GM19239 (cell line): Measurements from ENCODE around the gene ZNF786.
A peak's percentile ranks its signal among the peaks of the same experiment; 100 is the strongest.
"Not testable (repeated sequence)": the region's sequence is repeated elsewhere in the genome, so short reads cannot be mapped to it uniquely, and the experiment has no call there.

Source experiments
- DNase-seq: peaks from one replicate; pipeline ENCODE4 v3.0.0; 2011; ENCODE audit warnings: low spot score; ENCODE audit not compliant: insufficient read length
- FAIRE-seq: peaks from 2 replicates; lab custom pipeline; 2011; peaks lifted over from hg19 to GRCh38; lab: Jason Lieb, UNC

Gene ZNF786

DNA sequence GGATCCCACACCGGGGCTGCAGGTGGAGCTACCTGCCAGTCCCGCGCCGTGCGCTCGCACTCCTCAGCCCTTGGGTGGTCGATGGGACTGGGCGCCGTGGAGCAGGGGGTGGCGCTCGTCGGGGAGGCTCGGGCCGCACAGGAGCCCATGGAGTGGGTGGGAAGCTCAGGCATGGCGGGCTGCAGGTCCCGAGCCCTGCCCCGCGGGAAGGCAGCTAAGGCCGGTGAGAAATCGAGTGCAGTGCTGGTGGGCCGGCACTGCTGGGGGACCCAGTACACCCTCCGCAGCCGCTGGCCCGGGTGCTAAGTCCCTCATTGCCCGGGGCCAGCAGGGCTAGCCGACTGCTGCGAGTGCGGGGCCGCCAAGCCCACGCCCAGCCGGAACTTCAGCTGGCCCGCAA, 51.9 kb downstream of the ZNF786 start:
- not testable (repeated sequence) for FAIRE-seq, DNase-seq

DNA sequence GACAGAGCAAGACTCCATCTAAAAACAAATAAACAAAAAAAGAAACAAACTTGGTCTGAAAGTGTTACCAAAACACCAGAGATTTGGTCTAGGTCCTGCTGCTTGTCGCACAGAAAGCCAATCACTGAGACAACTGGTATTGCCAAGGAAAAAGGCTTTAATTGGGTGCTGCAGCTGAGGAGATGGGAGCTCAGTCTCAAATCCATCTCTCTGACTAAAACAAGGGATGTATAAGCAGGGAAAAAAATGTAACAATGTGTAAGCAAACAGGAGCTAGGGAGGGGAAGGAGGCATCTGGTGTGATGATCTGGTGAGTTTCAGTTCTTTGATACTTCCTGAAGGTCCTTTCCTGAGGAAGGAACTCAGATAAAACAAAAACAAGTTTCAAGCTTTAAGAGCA, 53.8 kb downstream of the ZNF786 start:
- DNase-seq (no peak), FAIRE-seq (no peak)

DNA sequence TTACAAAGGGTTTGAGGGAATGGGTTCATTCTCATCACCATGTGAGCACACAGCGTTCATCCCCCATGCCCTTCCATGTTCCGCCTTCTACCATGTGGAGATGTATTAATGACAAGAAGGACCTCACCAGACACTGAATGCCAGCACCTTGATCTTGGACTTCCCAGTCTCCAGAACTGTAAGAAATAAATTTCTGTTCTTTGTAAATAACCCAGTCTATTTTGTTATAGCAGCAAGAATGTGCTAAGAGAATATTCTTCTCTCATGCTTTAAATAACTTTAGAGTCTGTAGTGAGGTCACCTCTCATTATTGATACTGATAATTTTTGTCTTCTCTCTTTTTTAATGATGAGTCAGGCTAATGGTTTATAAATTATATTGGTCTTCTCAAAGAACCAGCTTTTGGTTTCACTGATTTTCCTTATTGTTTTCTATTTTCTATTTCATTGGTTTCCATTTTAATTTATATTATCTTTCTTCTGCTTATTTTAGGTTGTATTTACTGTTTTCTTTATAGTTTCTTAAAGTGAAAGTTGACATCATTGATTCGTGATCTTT, 59.1 kb downstream of the ZNF786 start:
- DNase-seq (no peak), FAIRE-seq (no peak)

DNA sequence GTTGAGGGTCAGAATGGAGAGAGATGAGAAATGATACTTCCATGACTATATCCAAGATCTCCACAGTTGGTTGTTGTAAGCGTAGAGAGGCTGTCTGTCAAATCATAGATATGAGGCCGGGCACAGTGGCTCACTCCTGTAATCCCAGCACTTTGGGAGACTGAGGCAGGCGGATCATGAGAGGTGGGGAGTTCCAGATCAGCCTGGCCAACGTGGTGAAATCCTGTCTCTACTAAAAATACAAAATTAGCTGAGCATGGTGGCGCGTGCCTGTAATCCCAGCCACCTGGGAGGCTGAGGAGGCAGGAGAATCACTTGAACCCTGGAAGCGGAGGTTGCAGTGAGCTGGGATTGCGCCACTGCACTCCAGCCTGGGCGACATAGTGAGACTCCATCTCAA, 60.1 kb downstream of the ZNF786 start:
- DNase-seq, FAIRE-seq: not testable (repeated sequence)

DNA sequence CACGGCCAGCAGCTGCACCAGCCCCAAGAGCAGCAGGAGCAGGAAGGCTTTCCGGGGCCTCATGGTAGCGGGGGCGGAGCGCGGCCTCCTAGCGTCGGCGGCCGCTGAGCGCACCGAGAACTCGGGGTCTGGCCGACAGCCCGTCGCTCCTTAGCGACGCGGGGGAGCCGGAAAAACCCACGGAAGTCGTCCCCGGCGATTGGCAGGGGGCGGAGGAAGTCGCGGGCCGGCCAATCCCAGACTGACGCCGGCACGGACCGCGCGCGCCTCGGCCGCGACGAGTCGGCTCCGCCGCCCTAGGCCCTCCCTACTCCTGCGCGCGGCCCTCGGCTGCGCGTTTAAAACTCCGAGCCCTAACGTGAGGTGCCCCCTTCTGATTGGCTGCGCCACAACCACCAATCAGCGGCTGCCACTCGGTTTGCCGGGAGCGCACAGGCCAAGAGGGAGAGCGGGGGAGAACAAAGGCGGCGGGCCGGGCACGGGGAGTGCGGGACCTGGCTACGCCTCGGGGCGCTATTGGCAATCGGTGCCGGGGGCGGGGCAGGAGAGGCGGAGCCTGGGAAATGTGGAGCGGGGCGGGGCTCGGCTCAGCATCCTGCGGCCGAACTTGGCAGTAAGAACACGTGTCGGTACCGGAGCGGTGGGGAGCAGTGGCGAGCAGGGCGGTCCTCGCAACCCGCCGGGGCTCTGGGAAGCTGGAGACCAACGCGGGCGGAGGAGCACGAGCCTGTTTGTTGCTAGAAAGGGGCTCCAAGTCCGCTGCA, 62.0 kb downstream of the ZNF786 start, which contains the start of gene PDIA4:
TSS of gene PDIA4 (minus strand) at position 160 of the 764 bp plus-strand sequence. CDS start at position 63, 97 bp downstream.
- DNase-seq (peak; percentile 95), FAIRE-seq (peak; percentile 96)

DNA sequence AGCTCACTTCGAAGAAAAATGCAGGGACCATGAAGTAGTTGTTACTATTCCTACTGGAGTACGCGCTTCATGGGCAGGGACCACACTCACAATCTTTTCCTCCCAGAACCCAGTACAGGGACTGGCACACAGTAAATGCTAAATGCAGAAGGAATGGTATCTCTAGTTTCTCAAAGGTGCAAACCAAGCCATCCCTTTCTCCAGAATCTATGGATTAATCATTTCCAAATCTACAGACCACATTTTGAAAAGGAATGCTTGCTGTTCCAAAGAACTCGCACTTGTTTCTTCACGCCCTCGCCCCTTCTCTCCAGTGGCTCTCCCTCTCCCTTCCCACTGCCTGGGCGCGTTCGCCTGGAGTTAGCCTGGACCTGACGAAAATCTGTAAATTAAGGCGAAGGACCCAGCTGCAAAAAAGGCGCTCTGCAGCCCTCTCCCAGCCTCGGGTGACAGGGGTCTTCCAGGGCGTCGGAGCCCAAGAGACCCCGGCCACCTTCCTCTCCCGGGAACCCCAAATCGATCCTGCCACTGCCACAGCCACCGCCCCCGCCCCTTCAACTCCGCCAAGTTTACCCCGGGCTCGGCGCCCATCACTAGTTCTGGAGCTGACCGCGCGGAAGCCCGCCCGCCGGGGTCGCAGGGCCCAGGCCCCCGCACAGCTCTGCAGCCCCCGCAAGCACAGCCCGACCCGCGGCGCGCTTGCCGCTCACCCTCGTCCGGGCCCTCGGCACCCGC, 62.7 kb downstream of the ZNF786 start:
- DNase-seq: no peak
- no peak for FAIRE-seq

DNA sequence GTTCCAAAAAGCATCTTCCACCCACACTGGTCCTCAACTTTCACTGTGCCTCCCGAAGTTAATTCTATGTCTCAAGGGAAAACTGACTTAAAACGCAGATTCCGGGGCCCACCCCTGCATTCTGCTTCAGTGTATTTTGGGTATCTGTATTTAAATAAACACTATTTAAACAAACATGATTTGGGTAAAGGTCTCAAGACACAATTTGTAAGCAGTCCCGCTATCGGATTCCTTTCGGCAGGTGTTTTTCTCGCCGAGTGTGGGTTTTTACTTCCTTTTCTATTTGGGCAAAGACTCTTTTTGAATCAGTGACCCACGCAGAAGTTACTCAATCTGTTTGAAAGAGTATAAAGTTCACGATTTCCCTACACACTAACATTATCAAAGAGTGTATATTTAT, 63.5 kb downstream of the ZNF786 start:
- DNase-seq (no peak), FAIRE-seq (no peak)

DNA sequence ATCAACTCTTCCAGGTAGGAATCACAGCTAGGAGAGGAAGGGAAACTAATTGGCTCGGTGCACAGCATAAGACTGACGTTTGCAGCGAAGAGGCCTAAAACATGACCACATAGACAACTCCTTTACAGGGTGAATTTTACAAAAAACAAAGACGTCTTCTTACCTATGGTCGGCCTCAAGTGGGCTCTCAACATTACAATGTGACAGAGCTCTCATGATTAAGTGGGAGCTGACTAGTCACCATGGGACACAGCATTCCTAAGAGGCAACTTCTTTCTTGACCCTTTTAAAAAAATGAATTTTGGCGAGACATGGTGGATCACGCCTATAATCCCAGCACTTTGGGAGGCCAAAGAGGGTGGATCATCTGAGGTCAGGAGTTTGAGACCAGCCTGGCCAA, 66.9 kb downstream of the ZNF786 start:
- no peak for FAIRE-seq
- no peak for DNase-seq

DNA sequence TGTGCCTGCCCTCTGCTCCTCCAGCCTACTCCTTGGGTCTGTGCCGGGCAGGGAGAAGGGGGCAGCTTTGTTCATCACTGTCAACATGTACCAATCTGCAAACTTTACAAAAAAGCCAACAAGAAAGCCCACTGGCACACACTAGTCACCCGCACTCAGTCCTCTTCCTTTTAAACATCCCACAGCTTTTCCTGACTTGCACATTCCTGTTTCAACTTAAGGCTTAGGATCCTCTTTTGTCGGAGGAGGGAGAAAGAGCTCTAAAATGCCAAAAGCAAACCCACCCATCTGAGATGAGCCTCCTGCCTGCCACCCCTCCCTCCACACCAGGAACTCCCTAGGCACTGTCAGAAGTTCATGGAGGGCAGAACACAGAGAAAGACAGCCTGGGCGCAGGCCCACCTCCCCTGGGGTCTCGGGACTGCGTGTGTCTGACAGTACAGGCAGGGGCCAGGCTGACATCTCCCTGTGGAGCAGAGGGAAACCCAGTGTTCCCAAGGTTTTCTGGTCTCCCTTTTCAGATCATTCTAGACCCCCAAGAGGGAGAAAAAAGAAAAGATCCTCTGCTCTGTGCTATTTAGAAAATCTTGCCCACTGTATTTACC, 67.7 kb downstream of the ZNF786 start:
- DNase-seq (no peak), FAIRE-seq (no peak)

DNA sequence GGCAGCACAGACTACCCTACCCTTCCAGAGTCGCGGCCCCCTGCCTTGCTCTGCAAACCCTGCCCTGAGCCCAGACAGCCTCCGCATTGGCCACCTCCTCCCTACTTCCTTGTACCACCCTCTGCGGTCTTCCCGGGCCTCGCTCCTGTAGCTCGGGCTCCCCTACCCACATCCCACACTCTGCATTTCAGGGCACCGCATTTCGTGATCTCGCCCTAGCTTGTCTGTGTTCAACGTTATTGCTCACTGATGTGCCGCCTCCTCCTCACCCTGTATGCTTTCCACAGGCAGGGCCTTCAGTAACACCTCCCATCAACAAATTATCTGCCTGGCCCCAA, 68.8 kb downstream of the ZNF786 start:
- DNase-seq: no peak
- no peak for FAIRE-seq

DNA sequence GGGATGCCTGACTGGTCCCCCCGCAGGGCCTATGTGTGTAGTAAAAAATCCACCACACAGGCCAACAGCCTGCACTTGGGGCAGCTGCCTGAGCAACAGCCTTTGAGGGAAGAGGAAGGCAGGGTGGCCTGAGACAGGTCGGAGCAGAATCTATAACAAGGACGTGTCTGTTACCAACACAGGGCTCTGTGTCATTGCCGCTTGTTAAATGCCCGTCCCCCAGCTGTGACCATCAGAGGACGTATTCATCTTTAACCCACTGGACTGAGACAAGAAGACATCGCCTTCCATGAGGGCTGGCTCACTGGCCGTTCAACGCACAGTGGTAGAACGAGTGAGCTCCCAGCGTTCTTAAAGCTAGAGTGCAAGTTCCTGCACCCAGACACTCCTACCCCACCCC, 70.0 kb downstream of the ZNF786 start:
- DNase-seq: no peak
- FAIRE-seq: no peak
